Epithelial cell of esophagus (primary cell): ENCODE data around the gene PROM1.

ENCODE experiments used
- DNase-seq: peaks from one replicate; pipeline ENCODE4 v3.0.0; 2010; ENCODE audit warnings: low read depth
- H3K4me3 ChIP-seq: 2 replicates; pipeline ENCODE4 v1.5.1; 2011; ENCODE audit warnings: mild to moderate bottlenecking, low read length, control low read depth
- CTCF ChIP-seq: IDR thresholded peaks from 2 replicates; pipeline ENCODE4 v1.5.1; 2011; ENCODE audit warnings: low read depth, mild to moderate bottlenecking, low read length, control low read depth, inconsistent platforms; ENCODE audit not compliant: insufficient read depth; ENCODE audit errors: missing control alignments

Gene PROM1

GRCh38 chr4:16070203-16070602 is 13.6 kb downstream of the PROM1 start:
- no peak overlapping the region for H3K4me3 ChIP-seq
- no peak for DNase-seq

GRCh38 chr4:16067515-16067914 is 16.3 kb downstream of the PROM1 start:
- no peak overlapping the region for H3K4me3 ChIP-seq
- no peak for TF ChIP-seq CTCF
- DNase-seq: no peak

More at GRCh38 chr4:16070203-16070602, 13.6 kb downstream of the PROM1 start:
- TF ChIP-seq CTCF: no peak

GRCh38 chr4:16066586-16067128 is 17.2 kb downstream of the PROM1 start:
- TF ChIP-seq CTCF: no peak
- no peak for DNase-seq
- no peak overlapping the region for H3K4me3 ChIP-seq

- TF ChIP-seq CTCF: no peak
- DNase-seq: no peak
- no peak overlapping the region for H3K4me3 ChIP-seq
These were observed 18.8 kb downstream of the PROM1 start for GRCh38 chr4:16065066-16065465.

- no peak for DNase-seq
- H3K4me3 ChIP-seq: no peak overlapping the region
These were observed 21.2 kb downstream of the PROM1 start for GRCh38 chr4:16062601-16063000.

GRCh38 chr4:16056681-16057385 is 27.0 kb downstream of the PROM1 start:
- no peak for TF ChIP-seq CTCF
- DNase-seq: no peak
- H3K4me3 ChIP-seq: no peak overlapping the region

More at GRCh38 chr4:16062601-16063000, 21.2 kb downstream of the PROM1 start:
- TF ChIP-seq CTCF: no peak

GRCh38 chr4:16055873-16056272 is 27.9 kb downstream of the PROM1 start:
- TF ChIP-seq CTCF: no peak
- no peak for DNase-seq
- H3K4me3 ChIP-seq: no peak overlapping the region
